Esophagus squamous epithelium (tissue), 5 donors: ENCODE results near the gene RASL11B. TPM values are rescaled to one million over a fixed set of nuclear protein-coding genes. Genes with fewer than 3 reads are reported as not detected.

Source experiments
- DNase-seq: peaks from one replicate; lab custom pipeline; 2025; lab: John Stamatoyannopoulos, UW
- H3K27ac ChIP-seq, 4 donors: fragments of 200-600 bp; sonication (generic); one replicate each; pipeline ENCODE4 v1.5.1; 2016 to 2019; ENCODE audit warnings: mild to moderate bottlenecking in 1 of 4
- H3K27me3 ChIP-seq, 4 donors: fragments of 200-600 bp; sonication (generic); 1 replicate in 3 of 4; 2 replicates in 1 of 4; pipeline versions ENCODE4 v1.5.1 to v1.6.0; 2017 to 2021; ENCODE audit warnings: antibody characterized with exemption in 1 of 4
- H3K36me3 ChIP-seq, 3 donors: fragments of 200-600 bp; sonication (generic); one replicate each; pipeline ENCODE4 v1.5.1; 2016 to 2019
- H3K4me1 ChIP-seq, 3 donors: fragments of 200-600 bp; sonication (generic); one replicate each; pipeline ENCODE4 v1.5.1; 2017 to 2019
- H3K4me3 ChIP-seq, 4 donors: fragments of 200-600 bp; sonication (generic); 1 replicate in 3 of 4; 2 replicates in 1 of 4; pipeline ENCODE4 v1.5.1; 2016 to 2019; ENCODE audit warnings: mild to moderate bottlenecking in 2 of 4, moderate library complexity in 1 of 4
- H3K9me3 ChIP-seq, 3 donors: fragments of 200-600 bp; sonication (generic); one replicate each; pipeline ENCODE4 v1.5.1; 2016 to 2019
- POLR2A ChIP-seq, 4 donors: fragments of 450-650 bp; IDR thresholded peaks; one replicate each; pipeline ENCODE4 v1.6.1; 2017; ENCODE audit warnings: antibody characterized with exemption in 4 of 4, mild to moderate bottlenecking in 4 of 4, moderate library complexity in 3 of 4
- WGBS, 2 donors: methylation state at CpG; one replicate each; pipeline ENCODE4 v1.1.5; 2018; 5-methylcytosine and 5-hydroxymethylcytosine counted together
- intact Hi-C: fragments of 100-400 bp; cut with DNase I; formaldehyde crosslinking; loops from one replicate; pipeline ENCODE4 v1.15.0; 2022
- total RNA-seq, 4 donors: library from RNA; depleted of rRNA; stranded (reverse); fragments of >200 nt; gene quantifications; one replicate each; pipeline ENCODE4 v1.1.0, GENCODE V29; 2016
- TF ChIP-seq, protein P1 (sequence below), 6 experiments: fragments of 450-650 bp in 4 of 6; fragments of 200-600 bp in 2 of 6; sonication (generic) in 2 of 6; IDR thresholded peaks; one replicate each; pipeline ENCODE4 v1.5.1; 2016 to 2019; ENCODE audit warnings: antibody characterized with exemption in 6 of 6, mild to moderate bottlenecking in 4 of 6, moderate library complexity in 4 of 6
- donor health status: DM: yes; HTN: yes; CAD: no.

RASL11B gene
- total RNA-seq, 4 donors from 2014 or later = 0.15 to 0.97 (median 0.83) TPM

DNA sequence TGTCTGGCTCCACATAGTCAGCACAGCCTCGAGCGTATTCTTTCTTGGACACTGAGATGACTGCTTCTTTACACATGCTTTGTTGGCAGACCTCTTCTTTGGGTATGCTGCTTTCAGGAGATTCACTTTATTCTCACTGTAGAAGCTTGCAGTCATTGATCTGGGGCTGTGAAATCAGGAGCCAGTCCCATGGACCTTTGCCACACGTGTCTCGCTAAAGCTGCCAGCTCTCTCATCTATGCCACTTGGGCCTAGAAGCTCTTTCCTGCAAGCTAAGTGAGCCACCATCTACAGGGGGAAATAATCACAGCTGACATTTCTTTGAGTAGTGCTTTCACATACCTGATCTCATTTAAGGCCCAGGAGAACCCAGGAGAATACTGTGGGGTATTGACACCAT lies 5.0 kb downstream of the RASL11B start:
- DNase-seq = no peak
- intact Hi-C loops = loop anchor here (10.0 kb wide), 1 partner anchor 142 kb away; no protein-coding TSS in a partner anchor
- Histone ChIP-seq H3K4me3 (no peak overlapping the region), H3K9me3 (no peaks in the 10 kb centered on the region), H3K4me1 (peaks cover 7 to 30% (median 7%) of the 10 kb centered on the region in 3 donors), H3K36me3 (peaks cover 0 to 8% (median 0%) of the 10 kb centered on the region in 3 donors), H3K27ac (no peak overlapping the region), H3K27me3 (peaks cover 0 to 14% (median 0%) of the 10 kb centered on the region in 4 donors)
- TF ChIP-seq, protein P1, sequence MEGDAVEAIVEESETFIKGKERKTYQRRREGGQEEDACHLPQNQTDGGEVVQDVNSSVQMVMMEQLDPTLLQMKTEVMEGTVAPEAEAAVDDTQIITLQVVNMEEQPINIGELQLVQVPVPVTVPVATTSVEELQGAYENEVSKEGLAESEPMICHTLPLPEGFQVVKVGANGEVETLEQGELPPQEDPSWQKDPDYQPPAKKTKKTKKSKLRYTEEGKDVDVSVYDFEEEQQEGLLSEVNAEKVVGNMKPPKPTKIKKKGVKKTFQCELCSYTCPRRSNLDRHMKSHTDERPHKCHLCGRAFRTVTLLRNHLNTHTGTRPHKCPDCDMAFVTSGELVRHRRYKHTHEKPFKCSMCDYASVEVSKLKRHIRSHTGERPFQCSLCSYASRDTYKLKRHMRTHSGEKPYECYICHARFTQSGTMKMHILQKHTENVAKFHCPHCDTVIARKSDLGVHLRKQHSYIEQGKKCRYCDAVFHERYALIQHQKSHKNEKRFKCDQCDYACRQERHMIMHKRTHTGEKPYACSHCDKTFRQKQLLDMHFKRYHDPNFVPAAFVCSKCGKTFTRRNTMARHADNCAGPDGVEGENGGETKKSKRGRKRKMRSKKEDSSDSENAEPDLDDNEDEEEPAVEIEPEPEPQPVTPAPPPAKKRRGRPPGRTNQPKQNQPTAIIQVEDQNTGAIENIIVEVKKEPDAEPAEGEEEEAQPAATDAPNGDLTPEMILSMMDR (IDR thresholded peaks at IDR 0.05) = no peak
- no peak for TF ChIP-seq POLR2A (IDR thresholded peaks at IDR 0.05)
- 92 to 98% methylated on average over 2 to 4 of the region's 4 CpGs for WGBS, 2 donors

DNA sequence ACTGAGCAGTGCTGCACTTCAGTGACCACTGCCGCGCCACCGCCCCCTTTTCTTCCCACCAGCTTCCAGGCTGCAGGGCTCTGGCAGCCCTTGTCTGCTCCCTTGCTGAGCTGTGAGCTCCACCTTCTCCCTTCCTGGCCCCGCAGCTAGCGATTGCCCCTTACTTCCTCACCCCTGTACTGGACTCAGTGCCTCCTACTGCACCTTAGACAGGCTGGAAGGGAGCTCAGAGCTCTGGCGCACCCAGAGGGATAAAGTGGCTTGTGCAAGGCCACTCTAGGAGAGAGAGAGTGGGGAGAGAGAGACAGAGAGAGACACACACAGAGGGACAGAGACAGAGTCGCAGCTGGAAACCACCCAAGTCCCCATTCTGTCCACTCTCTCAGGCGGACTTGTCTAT lies 6.0 kb downstream of the RASL11B start:
- 72 to 81% methylated on average over 8 of the region's 8 CpGs for WGBS, 2 donors
- H3K27me3 ChIP-seq = peaks cover 0 to 5% (median 0%) of the 10 kb centered on the region in 4 donors
- H3K4me3 ChIP-seq = no peak overlapping the region
- no peak for DNase-seq
- intact Hi-C loops = loop anchor here (10.0 kb wide), 1 partner anchor 143 kb away; no protein-coding TSS in a partner anchor
- peaks cover 0 to 20% (median 0%) of the 10 kb centered on the region in 3 donors for H3K4me1 ChIP-seq
- peaks cover 0 to 12% (median 0%) of the 10 kb centered on the region in 3 donors for H3K36me3 ChIP-seq
- no peaks in the 10 kb centered on the region for H3K9me3 ChIP-seq
- no peak overlapping the region for H3K27ac ChIP-seq
- TF ChIP-seq, protein P1 (IDR thresholded peaks at IDR 0.05) = no peak
- TF ChIP-seq POLR2A (IDR thresholded peaks at IDR 0.05) = no peak

DNA sequence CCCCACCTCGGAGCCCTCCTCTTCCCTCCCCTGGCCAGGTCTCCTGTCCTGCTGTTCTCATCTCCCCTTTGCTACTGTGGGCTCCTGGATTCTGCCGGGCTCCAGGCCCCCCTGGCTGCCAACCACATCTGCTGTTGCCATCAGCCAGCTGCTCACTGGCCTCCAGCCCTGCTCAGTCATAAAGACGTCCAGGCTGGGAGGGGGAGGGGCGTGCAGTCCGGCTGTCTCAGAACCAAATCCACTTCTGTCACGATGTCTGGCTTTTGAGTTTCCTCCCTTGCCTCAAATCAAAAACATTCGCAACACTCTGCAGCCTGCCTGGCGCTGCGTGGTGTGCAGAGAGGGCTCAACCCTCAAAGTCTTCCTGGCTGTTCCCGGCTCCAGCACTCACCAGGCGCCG lies 7.1 kb downstream of the RASL11B start:
- H3K27ac ChIP-seq = peak overlapping the region in 2 of 4 donors; percentile 2 to 34
- no peak for DNase-seq
- no peaks in the 10 kb centered on the region for H3K9me3 ChIP-seq
- no peaks in the 10 kb centered on the region for H3K27me3 ChIP-seq
- 44 to 61% methylated on average over 6 to 10 of the region's 12 CpGs for WGBS, 2 donors
- H3K36me3 ChIP-seq = peaks cover 0 to 12% (median 0%) of the 10 kb centered on the region in 3 donors
- H3K4me1 ChIP-seq = peaks cover 0 to 18% (median 0%) of the 10 kb centered on the region in 3 donors
- no peak overlapping the region for H3K4me3 ChIP-seq
- no peak for TF ChIP-seq POLR2A (IDR thresholded peaks at IDR 0.05)
- TF ChIP-seq, protein P1 (IDR thresholded peaks at IDR 0.05) = no peak
- intact Hi-C loops = loop anchor here (10.0 kb wide), 1 partner anchor 144 kb away; no protein-coding TSS in a partner anchor

DNA sequence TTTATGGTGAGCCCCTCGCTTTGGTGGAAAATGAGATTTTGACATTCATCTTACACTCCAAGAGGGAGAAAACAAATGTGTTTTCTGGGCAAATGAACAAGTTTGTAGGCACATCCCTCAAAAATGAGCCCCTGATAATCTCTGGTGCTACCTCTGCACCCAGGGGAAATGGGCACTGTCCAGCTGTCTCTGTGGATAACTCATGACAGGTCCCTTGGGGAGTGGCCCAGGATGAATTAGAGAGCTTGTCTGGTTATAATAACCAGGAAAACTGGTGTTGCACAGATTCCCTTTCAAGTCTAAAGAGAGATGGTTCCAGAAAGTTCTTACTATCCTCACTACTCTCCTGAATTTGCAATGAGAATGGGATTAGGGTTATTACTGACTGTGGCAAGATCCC lies 7.5 kb downstream of the RASL11B start:
- 71% methylated on average over 1 of the region's 1 CpG; no CpG with 5 or more reads in 1 of the 2 donors for WGBS, 2 donors
- intact Hi-C loops = loop anchor here (10.0 kb wide), 2 partner anchors 65 to 145 kb away; no protein-coding TSS in a partner anchor
- Histone ChIP-seq H3K36me3 (peaks cover 0 to 12% (median 0%) of the 10 kb centered on the region in 3 donors), H3K27ac (peak overlapping the region in 1 of 4 donors; percentile 34), H3K4me3 (no peak overlapping the region), H3K9me3 (no peaks in the 10 kb centered on the region), H3K27me3 (no peaks in the 10 kb centered on the region), H3K4me1 (peaks cover 0 to 18% (median 0%) of the 10 kb centered on the region in 3 donors)
- no peak for DNase-seq
- TF ChIP-seq, protein P1 (IDR thresholded peaks at IDR 0.05) = no peak
- no peak for TF ChIP-seq POLR2A (IDR thresholded peaks at IDR 0.05)

DNA sequence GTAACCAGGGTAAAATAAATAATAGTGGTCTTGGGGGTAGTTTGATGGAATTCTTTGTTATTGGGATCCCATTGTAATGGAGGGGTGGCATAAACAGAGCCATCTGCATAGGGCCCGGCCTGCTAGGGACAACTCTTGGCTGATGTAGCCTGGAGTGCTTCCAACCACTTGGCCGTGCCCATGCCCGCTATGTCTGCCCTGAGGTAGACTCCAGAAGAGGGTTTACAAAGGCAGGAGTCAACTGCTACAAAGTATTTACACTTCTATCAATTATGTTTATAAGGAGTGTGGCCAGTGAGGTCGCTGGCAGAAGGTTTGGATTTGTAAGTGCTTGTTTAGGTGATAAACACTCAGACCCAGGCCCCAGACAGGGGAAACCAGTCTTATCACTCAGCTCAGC lies 8.1 kb downstream of the RASL11B start:
- no peak for DNase-seq
- TF ChIP-seq, protein P1 (IDR thresholded peaks at IDR 0.05) = no peak
- no peak for TF ChIP-seq POLR2A (IDR thresholded peaks at IDR 0.05)
- H3K4me3 ChIP-seq = no peak overlapping the region
- WGBS, 2 donors = 86% methylated on average over 2 to 4 of the region's 4 CpGs
- no peak overlapping the region for H3K27ac ChIP-seq
- H3K4me1 ChIP-seq = peaks cover 0 to 18% (median 0%) of the 10 kb centered on the region in 3 donors
- H3K36me3 ChIP-seq = peaks cover 0 to 11% (median 0%) of the 10 kb centered on the region in 3 donors
- intact Hi-C loops = loop anchor here (10.0 kb wide), 1 partner anchor 65 kb away; no protein-coding TSS in a partner anchor
- no peaks in the 10 kb centered on the region for H3K9me3 ChIP-seq
- no peaks in the 10 kb centered on the region for H3K27me3 ChIP-seq
